ENCODE data around the gene GPR137B. TPM values are rescaled to one million over a fixed set of nuclear protein-coding genes. Genes with fewer than 3 reads are reported as not detected.

GPR137B gene
- total and polyA plus RNA-seq, 2 of the 4 experiments (the other 2 are of a cell fraction) = 4.5 to 12.3 TPM

DNA sequence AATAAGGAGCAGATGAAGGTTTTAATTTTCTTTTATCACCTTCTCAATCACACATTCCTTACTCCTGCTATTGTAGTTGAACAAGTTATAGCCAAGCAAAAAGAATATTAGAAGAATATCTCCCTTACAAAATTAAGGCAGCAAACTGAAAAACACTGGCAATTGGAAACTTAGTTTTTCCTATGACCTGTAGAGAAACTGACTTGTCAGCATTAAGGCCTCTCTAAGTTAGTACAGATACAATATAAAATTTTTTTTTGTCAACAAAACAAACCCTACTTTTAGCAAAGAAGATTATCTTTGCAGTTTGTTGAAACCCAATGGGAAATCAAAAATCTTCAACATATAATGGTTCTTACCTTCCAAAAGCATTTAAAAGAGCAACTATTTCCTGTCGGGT, 78.1 kb downstream of the GPR137B start:
- H4K5ac ChIP-seq (ENCODE audit: low read depth, low read length) = no peak overlapping the region
- no peak overlapping the region for H3K14ac ChIP-seq (replicated peaks; ENCODE audit: low read depth, low read length)
- H2AFZ ChIP-seq (replicated peaks; ENCODE audit: low read length, poor library complexity) = no peak overlapping the region
- ChIA-PET POLR2A (ENCODE audit: unreplicated experiment) (no interaction called here), CTCF (no interaction called here)
- in situ Hi-C loops (cut with MboI; ENCODE audit: low sequenced_read_pairs) (no loop called here), dilution Hi-C loops (cut with HindIII; ENCODE audit: low sequenced_read_pairs, unreplicated experiment) (no loop called here), intact Hi-C loops (cut with micrococcal nuclease) (no loop called here)
- H3K27ac ChIP-seq (ENCODE audit: insufficient read depth, low read length) = no peak overlapping the region
- H3K79me1 ChIP-seq (ENCODE audit: low read depth in 1 of 2, low read length in 2 of 2) = no peaks in the 10 kb centered on the region
- H2BK120ac ChIP-seq (ENCODE audit: low read depth, low read length) = no peak overlapping the region
- no peak overlapping the region for H3K9ac ChIP-seq (ENCODE audit: low read depth, low read length)
- no peaks in the 10 kb centered on the region for H3K36me3 ChIP-seq (ENCODE audit: control insufficient read depth, insufficient read depth, low read length)
- H3K4ac ChIP-seq (ENCODE audit: low read depth, low read length) = no peak overlapping the region
- no peak overlapping the region for H3K23ac ChIP-seq (ENCODE audit: low read depth, low read length)
- ATAC-seq (ENCODE audit: low read depth) = no peak
- H3K27me3 ChIP-seq (ENCODE audit: control insufficient read depth, insufficient read depth, low read length) = no peaks in the 10 kb centered on the region
- H2BK5ac ChIP-seq (ENCODE audit: low read depth, low read length, poor library complexity, severe bottlenecking) = no peak overlapping the region
- no peak overlapping the region for H2BK20ac ChIP-seq (ENCODE audit: low read depth, low read length)
- BruUV-seq (replicated peaks) = no TSS peak
- no peaks in the 10 kb centered on the region for H3K4me1 ChIP-seq (ENCODE audit: control insufficient read depth, insufficient read depth, low read length)
- no peak overlapping the region for H2BK15ac ChIP-seq (ENCODE audit: low read depth, low read length)
- no peak overlapping the region for H4K91ac ChIP-seq (ENCODE audit: insufficient read depth, low read depth, low read length)
- no peak for DNase-seq
- no peak overlapping the region for H3K4me3 ChIP-seq (ENCODE audit: insufficient read depth, low read depth, low read length)
- H4K20me1 ChIP-seq (ENCODE audit: insufficient read depth, low read length) = no peaks in the 10 kb centered on the region
- TF ChIP-seq MAFK (IDR thresholded peaks at IDR 0.05; ENCODE audit: low read depth, low read length) = peak; percentile 76
- no peak for TF ChIP-seq RAD21 (IDR thresholded peaks at IDR 0.05; ENCODE audit: low read length)
- H3K9me1 ChIP-seq (ENCODE audit: insufficient read depth, low read length) = no peaks in the 10 kb centered on the region
- no peak overlapping the region for H2AK9ac ChIP-seq (replicated peaks; ENCODE audit: low read depth, low read length, poor library complexity)
- no peaks in the 10 kb centered on the region for H3K9me3 ChIP-seq (ENCODE audit: control insufficient read depth, insufficient read depth, low read length)
- H3K18ac ChIP-seq (ENCODE audit: low read depth, low read length) = no peak overlapping the region
- no peak overlapping the region for H3K56ac ChIP-seq (ENCODE audit: extremely low read depth, insufficient read depth, low read length)
- H4K8ac ChIP-seq (ENCODE audit: low read depth in 2 of 2, low read length in 2 of 2) = no peak overlapping the region
- no CpG with 5 or more reads among the region's 1 CpG for WGBS, 2 experiments (ENCODE audit: extremely low coverage in 2 of 2, insufficient read length in 1 of 2)
- H2AK5ac ChIP-seq (ENCODE audit: low read depth, low read length) = no peak overlapping the region
- H3K4me2 ChIP-seq (ENCODE audit: low read depth, low read length) = no peak overlapping the region
